Measurements from ENCODE around the gene ACAP3.

- TF ChIP-seq POLR2A (IDR thresholded peaks at IDR 0.05) = no peak
- no peak for TF ChIP-seq CTCF (IDR thresholded peaks at IDR 0.05 in 4 of 5, conservative IDR thresholded peaks at IDR 0.05 in 1 of 5)
Observed at GRCh38 chr1:1305300-1306069, 2.2 kb downstream of the ACAP3 start.

Data from gastrocnemius medialis (tissue), 4 donors.